GM04503 (cell line): ENCODE measurements around the gene POLN.

Experiments used
- DNase-seq: peaks from one replicate; pipeline ENCODE4 v3.0.0-alpha.2; 2012; ENCODE audit warnings: low read depth

Gene POLN

DNA sequence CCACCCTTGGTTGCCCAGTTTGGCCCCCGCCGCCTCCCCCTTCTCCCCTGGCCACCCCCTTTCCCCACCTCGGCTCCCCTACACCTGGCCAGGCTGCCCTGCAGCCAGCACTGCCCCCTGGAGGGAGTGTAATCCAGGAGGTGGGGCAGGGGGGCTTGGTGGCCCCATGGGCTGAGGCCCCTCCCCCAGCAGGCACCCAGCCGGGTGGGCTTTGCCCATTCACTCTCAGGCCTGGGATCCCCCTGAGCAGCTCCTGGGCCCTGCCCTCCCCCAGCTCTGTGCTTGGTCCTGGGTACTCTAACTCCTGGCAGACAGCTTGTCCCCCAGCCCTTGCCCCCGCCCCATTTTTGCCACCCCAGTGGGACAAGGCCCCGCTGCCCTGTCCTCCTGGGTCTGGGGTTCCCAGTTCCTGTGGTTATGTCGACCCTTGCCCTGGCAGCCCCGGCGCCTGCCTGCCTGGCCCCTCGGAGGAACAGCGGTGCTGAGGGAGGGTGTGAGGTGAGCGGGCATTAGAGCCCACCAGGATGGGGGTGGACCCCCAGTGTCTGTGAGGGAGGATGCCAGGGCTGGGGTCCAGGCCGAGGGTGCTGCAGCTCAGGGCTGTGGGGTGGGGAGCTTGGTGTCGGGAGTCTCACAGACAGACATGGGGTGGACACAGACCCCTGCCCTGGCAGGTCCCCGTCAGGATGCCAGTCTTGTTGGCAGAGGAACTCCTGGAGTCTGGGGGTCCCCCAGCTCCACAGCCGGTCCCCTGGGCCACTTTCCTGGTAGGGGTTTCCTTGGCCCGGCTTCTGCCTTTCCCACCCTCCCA, 172.6 kb downstream of the POLN start:
- no peak for DNase-seq

DNA sequence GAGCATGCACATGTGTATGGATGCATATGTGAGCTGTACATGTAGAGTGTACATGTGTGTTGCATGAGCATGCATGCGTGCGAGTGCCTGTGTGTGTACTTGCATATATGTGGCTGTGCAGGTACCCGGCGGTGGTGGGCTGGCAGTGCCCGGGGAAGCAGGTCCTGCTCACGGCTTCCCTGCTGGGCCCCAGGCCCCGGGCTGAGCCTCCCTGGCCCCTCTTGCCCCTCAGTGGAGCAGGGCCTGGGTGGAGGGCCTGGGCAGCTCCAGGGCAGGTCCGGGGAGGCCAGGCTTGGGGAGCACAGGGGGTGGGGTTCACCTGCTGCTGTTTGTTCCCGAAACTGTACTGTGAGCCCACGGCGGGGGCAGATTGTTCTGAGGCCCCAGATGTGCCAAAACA, 173.4 kb downstream of the POLN start:
- no peak for DNase-seq

DNA sequence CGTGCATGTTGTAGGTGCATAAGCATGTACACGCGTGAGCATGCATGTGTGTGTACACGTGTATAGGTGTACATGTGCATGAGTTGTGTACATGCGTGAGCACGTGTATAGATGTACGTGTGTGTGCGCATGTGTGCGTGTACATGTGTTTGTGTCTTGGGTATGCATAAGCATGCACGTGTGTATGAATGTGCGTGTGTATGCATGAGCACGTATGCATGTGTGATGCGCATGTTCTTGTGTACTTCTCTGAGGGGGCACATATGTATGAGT, 173.8 kb downstream of the POLN start:
- no peak for DNase-seq

DNA sequence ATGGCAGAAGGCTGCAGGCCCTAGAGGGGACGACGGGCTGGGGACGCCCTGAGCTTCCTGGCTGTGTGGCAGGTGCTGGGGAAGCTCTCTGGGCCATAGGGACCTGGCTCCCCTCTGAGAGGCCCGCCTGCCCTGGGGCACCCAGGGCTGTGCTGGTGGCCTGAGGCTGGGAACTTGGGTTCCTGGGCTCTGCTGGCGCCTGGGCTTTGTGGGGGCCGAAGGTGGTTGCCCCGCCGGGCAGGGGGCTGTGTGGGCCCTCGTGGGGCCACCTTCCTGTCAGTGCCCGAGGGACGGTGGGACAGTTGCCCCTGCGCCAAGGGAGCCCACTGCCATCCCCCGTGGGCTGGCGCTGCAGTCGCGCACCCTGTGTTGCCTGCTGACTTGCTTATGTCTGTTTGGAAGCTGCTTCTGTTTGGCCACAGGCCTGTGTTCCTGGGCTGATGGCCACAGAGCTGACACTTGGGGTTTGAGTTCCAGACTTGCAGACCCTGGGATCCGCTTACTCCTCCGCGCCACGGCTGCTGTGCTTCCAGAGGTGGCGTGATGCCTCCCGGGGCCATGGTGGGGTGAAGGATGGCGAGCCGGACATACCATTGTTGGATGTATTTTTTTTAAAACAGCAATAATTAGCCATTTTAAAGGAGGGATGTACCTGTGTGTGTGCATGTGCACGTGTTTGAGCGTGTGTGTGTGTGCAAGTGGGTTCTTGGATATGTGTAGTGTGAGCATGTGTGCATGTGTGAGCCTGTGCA, 174.3 kb downstream of the POLN start:
- no peak for DNase-seq

DNA sequence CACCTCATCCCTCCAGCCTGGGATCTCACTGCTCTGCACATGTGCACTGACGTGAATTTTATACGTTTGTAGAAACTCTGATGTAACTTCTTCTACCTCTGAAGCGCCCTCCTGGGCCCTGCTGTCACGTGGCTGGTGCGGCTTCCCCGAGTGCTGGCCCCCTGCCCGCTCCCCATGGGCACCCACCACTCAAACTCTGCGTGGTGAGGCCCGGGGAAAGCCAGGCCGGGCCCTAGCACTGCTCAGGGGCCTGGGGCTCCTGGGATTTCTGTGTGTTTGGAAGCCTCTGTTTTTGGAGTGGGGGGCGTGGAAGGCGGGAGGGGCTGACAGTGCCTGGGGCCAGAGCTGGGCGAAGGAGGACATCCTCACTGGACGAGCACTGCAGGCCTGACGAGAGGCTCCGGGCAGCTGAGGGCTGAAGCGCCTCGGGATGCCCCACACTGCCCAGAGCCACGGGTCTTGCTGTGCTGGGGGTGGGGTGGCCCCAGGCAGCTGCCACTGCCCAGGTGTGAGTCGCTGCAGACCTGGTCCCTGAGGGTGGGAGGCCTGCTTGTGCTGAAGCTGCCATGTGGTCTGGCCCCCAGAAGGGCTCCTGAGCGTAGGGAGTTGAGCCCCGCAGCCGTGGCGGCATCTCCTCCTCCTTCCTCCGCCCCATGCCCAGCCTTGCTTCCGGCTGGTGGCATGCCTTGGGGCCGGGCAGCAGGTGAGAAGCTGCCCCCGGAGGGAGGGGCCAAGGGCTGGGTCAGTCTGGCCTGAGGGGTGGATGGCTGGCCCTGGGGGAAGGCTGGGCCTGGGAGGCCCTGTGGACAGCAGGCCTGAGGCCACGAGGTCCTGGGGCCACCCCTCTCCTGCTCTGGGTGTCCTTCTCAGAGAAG, 175.1 kb downstream of the POLN start:
- DNase-seq = no peak

DNA sequence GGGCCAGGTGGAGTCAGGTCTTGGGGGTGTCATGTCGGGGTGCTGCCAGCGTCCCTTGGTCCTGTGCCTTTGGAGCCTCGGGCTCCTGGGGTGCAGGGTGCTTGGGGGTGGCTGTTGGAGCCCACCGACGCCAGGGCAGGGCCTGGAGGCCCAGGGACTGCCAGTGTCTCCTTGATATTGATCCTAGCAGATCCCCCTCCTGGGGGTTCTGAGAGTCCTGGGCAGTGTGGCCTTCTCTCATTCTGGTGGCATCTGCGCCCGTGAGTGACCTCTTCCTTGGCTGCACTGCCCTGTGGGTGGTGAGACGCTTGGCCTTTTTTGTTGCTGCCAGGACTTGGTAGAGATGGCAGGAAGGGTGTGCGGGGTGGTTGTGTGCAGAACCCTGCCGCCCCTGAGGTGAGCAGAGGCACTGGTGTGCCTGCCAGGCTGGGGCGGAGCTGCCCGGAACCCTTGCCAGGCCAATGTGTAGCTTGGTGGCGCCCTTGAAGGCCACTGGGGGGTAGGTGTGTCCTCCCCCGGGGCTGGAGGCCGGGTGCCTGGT, 175.8 kb downstream of the POLN start:
- DNase-seq = no peak

DNA sequence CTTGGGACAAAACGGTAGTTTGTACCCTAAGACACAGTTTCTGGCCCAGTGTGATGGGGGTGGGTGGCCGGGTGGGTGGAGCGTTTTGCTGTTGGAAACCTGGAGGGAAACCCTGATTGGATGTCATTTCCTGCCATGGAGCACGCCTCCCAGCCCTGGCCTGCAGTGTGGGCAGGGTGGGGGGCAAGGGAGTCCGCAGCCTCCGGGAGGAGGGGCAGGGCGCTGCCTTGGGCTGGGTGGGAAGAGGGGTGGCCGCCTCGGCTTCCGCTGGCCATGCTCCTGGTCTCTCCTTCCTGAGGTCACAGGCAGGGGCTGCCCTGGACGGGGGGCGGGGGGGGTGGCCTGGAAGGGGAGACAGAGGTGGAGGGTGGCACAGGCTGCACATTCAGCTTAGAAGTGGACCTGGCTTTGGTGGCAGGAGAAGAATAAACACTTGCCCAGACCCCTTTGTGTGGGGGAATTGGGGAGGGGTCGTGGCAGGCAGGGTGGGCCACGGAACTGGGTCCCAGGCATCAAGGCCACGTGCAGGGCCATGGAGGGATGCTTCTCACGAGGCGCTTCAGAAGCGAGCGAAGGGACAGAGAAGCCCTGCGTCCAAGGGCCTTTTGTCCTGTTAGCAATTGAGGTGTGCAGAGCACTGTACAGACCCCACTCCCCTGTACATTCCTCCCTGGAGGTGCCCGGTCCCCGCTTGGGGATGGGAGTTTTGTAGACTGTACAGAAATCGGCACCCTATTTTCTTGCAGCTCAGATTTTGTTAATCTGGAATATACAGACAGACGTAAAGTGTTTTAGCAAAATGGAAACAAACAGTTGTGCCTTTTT, 176.6 kb downstream of the POLN start:
- DNase-seq = no peak

DNA sequence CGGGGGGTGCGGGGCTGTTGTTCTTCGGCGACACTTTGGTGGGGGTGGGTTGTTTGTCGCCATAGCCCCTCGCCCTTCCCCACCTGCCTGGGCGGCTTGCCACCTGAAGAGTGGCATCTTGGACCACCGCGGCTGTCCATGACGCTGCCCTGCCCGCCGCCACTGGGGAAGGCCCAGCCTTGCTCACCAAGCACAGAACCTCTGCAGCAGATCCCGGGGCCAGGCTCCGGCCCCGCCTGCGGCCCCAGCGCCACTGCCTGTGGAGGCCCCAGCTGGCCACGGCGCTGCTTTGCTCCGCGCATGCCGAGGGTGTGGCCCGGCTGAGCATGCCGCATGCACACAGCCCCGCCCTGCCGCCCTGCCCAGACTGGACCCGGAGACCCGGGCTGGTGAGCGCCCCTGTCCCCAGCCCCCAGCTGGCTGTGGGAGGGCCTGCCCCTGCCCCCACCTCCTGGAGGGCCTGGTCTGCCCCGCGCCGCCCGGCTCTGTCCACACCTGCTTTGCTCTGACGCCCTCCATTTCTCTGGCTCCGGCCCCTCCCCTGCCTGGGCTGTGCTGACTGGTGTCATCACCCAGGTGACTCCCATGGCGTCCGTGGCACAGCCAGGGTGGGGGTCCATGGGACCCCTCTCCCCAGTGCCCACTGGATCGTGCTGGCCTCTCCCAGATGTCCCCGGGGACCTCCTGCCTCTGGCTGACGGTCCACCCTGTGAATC, 177.5 kb downstream of the POLN start:
- no peak for DNase-seq

DNA sequence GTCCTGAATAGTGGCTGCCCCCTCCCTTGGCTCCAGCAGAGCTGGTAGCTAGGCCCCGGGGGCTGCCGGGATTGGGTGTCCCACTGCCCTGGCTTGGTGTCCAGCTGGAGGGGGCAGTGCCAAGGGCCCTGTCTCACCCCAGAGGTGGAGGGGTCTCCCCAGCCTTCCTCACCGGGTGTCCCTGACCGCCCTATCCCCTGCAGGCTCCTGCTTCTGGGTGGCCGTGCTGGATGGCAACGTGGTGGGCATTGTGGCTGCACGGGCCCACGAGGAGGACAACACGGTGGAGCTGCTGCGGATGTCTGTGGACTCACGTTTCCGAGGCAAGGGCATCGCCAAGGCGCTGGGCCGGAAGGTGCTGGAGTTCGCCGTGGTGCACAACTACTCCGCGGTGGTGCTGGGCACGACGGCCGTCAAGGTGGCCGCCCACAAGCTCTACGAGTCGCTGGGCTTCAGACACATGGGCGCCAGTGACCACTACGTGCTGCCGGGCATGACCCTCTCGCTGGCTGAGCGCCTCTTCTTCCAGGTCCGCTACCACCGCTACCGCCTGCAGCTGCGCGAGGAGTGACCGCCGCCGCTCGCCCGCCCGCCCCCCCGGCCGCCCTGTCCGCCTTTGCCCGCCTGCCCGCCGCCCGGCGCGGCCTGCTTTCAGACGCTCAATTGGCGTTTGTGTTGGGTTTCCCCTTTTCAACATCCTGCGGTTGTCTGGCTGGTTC, 178.2 kb downstream of the POLN start:
- no peak for DNase-seq

DNA sequence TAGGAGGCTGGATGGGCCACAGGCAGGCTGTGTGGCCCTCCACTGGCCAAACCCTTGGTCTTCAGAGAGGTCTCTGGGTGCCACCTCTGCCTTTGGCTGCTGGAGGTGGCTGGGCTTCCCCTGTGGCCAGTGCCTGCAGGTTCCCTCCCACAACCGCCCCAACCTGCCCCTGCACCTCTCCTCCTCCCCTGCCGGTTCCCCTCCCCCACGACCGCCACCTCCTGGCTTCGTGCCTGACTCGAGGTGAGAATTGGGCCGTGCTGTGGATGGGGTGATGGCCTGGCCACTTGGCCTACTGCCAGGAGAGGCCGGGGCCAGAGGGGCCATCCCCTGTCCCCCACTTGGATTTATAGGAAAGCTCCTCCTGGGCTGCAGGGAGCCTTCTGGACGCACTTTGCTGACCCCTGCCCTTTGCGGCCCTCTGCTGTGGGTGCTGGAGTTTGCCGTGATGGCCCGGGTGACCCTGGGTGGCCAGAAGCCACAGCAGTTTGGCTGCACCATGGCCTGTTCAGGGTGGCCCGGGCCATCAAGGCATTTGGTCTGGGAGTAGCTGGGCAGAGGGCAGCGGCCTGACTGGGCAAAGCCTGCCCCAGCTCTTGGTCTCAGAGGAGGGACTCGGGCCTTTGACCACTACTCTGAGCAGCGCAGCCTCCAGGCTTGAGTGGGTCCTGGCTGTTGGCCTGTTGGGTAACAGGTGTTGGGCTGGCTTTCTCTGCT, 179.0 kb downstream of the POLN start:
- DNase-seq = no peak

DNA sequence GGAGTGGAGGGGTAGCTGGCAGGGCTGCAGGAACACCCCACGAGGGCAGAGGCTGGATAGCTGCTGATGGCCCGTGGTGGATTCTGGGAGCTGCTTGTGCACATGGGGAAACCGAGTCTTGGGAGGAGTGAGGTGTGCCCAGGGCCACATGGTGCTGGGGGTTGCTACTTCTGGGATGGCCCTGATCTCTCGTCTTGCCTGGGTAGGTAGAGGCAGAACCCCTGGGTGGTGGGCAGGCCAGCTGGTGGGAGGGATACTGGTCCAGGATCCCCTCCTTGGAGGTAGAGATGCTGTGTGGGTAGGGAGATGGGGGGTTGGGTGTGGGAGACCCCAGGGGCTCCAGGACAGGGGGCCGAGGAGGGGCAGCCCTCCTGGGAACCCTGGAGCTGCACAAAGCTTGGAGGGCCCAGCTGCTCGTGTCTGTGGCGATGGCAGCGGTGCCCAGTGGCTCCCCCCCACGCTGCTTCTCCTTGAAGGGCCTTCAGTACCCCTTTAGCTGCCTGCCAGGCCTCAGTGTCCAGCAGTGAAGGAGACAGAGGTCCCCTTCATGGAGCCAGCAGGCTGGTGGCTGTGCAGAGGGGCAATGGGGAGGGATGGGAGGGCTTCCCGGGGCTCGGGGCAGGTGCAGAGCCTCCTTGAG, 179.6 kb downstream of the POLN start:
- no peak for DNase-seq

DNA sequence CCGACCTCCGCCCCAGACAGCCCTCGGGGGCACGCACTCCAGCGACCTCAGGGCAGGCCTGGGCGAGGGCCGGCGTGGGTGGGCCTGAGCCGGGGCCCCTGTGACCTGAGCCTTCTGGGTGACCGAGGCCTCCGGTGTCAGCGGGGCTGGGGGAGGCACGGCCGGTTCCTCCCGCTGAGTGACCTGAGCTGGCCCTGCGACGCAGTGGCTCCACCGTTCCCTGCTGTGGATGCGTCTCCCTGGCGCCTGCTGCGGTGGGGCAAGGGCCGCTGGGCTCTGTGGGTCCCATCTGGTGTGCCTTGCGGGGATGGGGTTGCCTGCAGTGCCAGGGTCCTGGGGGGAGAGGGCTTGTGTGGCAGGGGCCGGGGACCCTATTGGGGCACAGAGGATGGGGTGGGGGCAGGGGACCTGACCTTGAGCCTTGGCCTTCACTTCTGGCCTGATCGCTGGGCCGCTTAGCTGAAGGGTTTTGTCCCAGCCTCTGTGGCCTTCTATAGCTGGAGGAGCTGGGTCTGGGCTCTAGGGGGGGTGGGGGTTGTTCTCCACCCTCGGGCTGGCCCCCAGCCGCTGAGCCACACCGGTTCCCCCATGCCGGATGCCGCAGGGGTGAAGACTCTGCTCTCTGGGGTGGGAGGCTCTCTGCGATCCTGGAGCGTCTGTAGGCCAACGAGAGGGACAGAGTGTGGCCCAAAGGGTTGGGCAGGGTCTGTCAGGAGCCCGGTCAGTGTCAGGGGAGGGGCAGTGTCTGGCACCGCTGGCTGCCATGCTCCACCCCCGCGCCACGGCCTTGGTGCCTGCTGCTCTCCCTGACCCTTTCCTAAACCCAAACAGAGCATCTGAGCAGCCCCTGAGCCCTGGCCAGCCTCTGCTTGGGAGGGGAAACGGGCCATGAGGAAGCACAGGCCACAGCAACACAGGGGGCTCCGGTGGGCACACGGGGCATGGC, 180.5 kb downstream of the POLN start:
- DNase-seq = no peak

DNA sequence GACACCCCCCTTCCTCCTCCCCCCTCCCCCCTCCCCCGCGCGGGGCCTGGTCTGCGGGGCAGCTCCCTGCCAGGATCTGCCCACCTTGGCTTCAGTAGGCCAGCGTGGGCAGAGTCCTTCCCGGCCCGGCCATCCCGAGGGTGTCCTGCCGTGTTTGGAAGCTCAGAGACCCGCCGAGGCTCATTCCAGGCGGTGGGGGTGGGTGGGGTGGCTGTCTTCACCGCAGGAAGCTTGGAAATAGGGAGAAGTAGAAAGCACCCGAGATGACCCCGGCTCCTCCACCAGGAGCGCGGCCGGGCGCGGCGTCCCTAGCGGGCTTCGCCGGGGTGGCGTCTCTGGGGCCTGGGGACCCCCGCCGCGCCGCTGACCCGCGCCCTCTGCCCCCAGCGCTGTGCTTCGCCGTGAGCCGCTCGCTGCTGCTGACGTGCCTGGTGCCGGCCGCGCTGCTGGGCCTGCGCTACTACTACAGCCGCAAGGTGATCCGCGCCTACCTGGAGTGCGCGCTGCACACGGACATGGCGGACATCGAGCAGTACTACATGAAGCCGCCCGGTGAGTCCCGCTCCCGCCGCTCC, 181.2 kb downstream of the POLN start:
- no peak for DNase-seq

DNA sequence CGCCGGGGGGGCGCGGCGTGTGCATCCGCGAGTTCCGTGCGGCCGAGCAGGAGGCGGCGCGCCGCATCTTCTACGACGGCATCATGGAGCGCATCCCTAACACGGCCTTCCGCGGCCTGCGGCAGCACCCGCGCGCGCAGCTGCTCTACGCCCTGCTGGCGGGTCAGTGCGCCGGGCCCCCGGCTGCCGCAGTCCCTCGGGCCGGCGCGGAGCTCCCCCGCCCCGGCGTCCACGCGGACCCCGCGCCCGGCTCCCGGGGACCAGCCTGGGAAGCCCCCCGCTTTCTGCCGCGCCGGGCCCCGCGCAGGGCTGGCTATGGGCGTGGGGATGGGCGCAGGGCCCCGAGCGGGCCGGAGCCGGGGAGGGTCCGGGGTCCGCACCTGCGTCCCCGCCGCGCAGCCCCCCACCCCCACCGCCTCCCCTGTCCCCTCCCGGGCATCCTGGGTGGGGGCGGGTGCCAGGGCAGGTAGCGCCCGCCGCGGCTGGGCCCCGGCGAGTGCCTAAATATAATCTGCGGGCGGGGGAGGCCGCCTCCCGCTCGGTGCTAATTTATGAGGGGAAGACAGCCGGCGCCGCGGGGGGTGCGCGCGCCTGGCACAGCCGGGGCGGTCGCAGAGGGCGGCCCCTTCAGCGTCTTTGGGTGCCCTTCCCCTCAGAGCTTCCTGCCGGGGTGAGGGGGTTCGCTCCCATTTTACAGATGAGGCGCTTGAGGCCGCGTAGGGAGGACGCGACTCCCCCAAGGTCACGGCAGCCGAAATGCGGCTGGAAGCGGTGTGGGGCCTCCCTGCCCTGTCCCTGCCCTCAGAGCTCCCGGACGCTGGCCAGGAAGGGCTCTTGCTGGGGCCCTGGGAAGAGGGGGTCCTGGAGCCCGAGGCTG, 182.0 kb downstream of the POLN start:
- DNase-seq = no peak

DNA sequence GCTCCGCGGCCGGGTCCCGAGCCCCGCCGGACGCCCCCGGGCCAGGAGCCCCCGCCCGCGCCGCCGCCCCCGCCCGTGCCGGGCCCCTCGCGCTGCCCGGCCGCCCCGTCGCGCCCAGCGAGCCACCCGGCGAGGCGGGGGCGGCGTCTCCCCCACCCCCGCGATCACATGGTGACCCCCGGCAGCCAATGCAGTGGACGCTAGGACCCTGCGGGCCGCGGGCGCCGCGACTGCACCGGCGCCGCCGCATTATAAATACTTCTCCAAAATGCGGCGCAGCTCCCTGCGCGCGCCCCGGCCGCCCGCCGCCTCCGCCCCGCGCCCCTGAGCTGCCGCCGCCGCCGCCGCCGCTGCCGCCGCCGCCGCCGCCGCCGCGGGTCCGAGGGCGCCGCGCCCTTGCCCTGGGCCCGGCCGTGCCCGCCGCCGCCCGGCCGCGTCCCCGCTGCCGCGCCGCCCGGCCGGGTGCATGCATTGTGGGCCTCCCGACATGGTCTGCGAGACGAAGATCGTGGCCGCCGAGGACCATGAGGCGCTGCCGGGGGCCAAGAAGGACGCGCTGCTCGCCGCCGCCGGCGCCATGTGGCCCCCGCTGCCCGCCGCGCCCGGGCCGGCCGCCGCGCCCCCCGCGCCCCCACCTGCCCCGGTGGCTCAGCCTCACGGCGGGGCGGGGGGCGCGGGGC, 182.7 kb downstream of the POLN start, which contains the start of gene NAT8L:
NAT8L (plus strand) TSS at position 282 of the 680 bp plus-strand sequence; CDS start at position 467, 185 bp downstream.
- no peak for DNase-seq
